Hepatocyte (in vitro differentiated cells): Measurements from ENCODE around the gene TTC38. TPM values are rescaled to one million over a fixed set of nuclear protein-coding genes. Genes with fewer than 3 reads are reported as not detected.

Source experiments
- DNase-seq: peaks from one replicate; pipeline ENCODE4 v3.0.0-alpha.2; 2016; ENCODE audit warnings: low spot score
- H2AFZ ChIP-seq: fragments of 200-600 bp; sonication (generic); 2 replicates; pipeline ENCODE4 v1.6.0; 2016; ENCODE audit warnings: antibody characterized with exemption, mild to moderate bottlenecking
- H3K27ac ChIP-seq: fragments of 200-600 bp; sonication (generic); 2 replicates; pipeline ENCODE4 v1.5.1; 2016; ENCODE audit warnings: mild to moderate bottlenecking
- H3K27me3 ChIP-seq: fragments of 200-600 bp; sonication (generic); 2 replicates; pipeline ENCODE4 v1.6.1; 2016
- H3K36me3 ChIP-seq: fragments of 200-600 bp; sonication (generic); replicated peaks from 2 replicates; pipeline ENCODE4 v1.5.1; 2016; ENCODE audit warnings: low read depth; ENCODE audit not compliant: insufficient read depth
- H3K4me1 ChIP-seq: fragments of 200-600 bp; sonication (generic); 2 replicates; pipeline ENCODE4 v1.5.1; 2016; ENCODE audit warnings: mild to moderate bottlenecking, moderate library complexity; ENCODE audit not compliant: insufficient read depth
- H3K4me2 ChIP-seq: fragments of 200-600 bp; sonication (generic); 2 replicates; pipeline ENCODE4 v1.6.0; 2016
- H3K4me3 ChIP-seq: fragments of 200-600 bp; sonication (generic); 2 replicates; pipeline ENCODE4 v1.5.1; 2016; ENCODE audit warnings: mild to moderate bottlenecking
- H3K79me2 ChIP-seq: fragments of 200-600 bp; sonication (generic); 2 replicates; pipeline ENCODE4 v1.6.0; 2017; ENCODE audit warnings: mild to moderate bottlenecking
- H3K9me2 ChIP-seq: fragments of 200-600 bp; sonication (generic); replicated peaks from 2 replicates; pipeline ENCODE4 v1.6.0; 2017; ENCODE audit warnings: mild to moderate bottlenecking; ENCODE audit not compliant: insufficient read depth
- H3K9me3 ChIP-seq: fragments of 200-600 bp; sonication (generic); 2 replicates; pipeline ENCODE4 v1.5.1; 2016; ENCODE audit warnings: low read depth, mild to moderate bottlenecking
- H4K20me1 ChIP-seq: fragments of 200-600 bp; sonication (generic); 2 replicates; pipeline ENCODE4 v1.6.0; 2016; ENCODE audit warnings: mild to moderate bottlenecking; ENCODE audit not compliant: insufficient read depth, poor library complexity, severe bottlenecking
- EZH2 ChIP-seq: fragments of 200-600 bp; sonication (generic); IDR thresholded peaks from 2 replicates; pipeline ENCODE4 v1.6.1; 2016; ENCODE audit warnings: antibody characterized with exemption, mild to moderate bottlenecking, borderline replicate concordance
- EZH2phosphoT487 ChIP-seq: fragments of 200-600 bp; sonication (generic); IDR thresholded peaks from one replicate; pipeline ENCODE4 v1.6.1; 2018; ENCODE audit warnings: antibody characterized with exemption, mild to moderate bottlenecking, low read depth, moderate library complexity; ENCODE audit not compliant: unreplicated experiment, severe bottlenecking
- WGBS: methylation state at CpG from one replicate; pipeline ENCODE4 v1.1.6; 2016; ENCODE audit warnings: low lambda C conversion rate; ENCODE audit errors: missing lambda C conversion rate; 5-methylcytosine and 5-hydroxymethylcytosine counted together
- polyA plus RNA-seq: library from polyadenylated mRNA; unstranded; fragments of >200 nt; fragmentation: Nextera tagmentation; extraction: Ambion mirVana; gene quantifications from 2 replicates; pipeline ENCODE4 v1.2.1, GENCODE V29; 2016
- total RNA-seq: library from RNA; depleted of rRNA; stranded (reverse); fragments of >200 nt; gene quantifications from 2 replicates; pipeline ENCODE4 v1.2.3, GENCODE V29; 2014
- TF ChIP-seq, protein P1 (sequence below): fragments of 200-600 bp; sonication (generic); IDR thresholded peaks from 2 replicates; pipeline ENCODE4 v1.5.1; 2016; ENCODE audit warnings: antibody characterized with exemption, mild to moderate bottlenecking; ENCODE audit not compliant: poor library complexity

TTC38 gene
- total and polyA plus RNA-seq, 2 experiments from 2014 or later = 48.3 to 85.8 TPM

DNA sequence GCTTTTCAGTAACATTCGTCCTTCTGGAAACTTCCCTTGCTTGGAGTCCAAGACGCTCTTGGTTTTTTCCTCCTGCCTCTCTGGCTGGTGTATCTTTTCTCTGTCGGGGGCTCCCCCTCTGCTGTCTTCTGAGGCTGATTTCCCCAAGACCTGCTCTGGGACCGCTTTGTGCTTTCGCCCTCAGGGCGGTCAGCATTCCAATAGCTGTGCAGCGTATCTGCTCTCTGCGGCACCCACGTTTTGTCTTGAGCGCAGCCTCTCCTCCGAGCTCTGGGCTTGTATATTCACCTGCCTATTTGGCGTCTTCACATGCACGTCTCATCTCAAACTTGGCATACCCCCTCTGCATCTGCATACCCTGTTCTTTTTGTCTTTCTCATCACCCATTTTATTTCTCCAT lies 31.3 kb downstream of the TTC38 start:
- 97% methylated on average over 13 of the region's 13 CpGs for WGBS
- DNase-seq = no peak
- no peak for TF ChIP-seq EZH2phosphoT487
- H3K79me2 ChIP-seq = peaks cover 44% of the 10 kb centered on the region
- H3K9me2 ChIP-seq = no peaks in the 10 kb centered on the region
- H3K4me3 ChIP-seq = no peak overlapping the region
- H3K36me3 ChIP-seq = no peaks in the 10 kb centered on the region
- H3K4me2 ChIP-seq = no peak overlapping the region
- no peaks in the 10 kb centered on the region for H4K20me1 ChIP-seq
- H3K4me1 ChIP-seq = peaks cover 8% of the 10 kb centered on the region
- no peak overlapping the region for H2AFZ ChIP-seq
- H3K27me3 ChIP-seq = no peaks in the 10 kb centered on the region
- H3K27ac ChIP-seq = no peak overlapping the region
- H3K9me3 ChIP-seq = no peaks in the 10 kb centered on the region

- 94% methylated on average over 7 of the region's 7 CpGs for WGBS
These were observed 32.7 kb downstream of the TTC38 start for GRCh38 chr22:46300491-46300890.

GRCh38 chr22:46303347-46303965 lies 35.6 kb downstream of the TTC38 start:
- Histone ChIP-seq H3K36me3 (no peaks in the 10 kb centered on the region), H3K79me2 (peaks cover 71% of the 10 kb centered on the region), H3K9me2 (no peaks in the 10 kb centered on the region), H3K9me3 (no peaks in the 10 kb centered on the region), H3K4me2 (no peak overlapping the region), H3K4me3 (no peak overlapping the region), H2AFZ (no peak overlapping the region), H3K27ac (no peak overlapping the region), H4K20me1 (no peaks in the 10 kb centered on the region), H3K27me3 (no peaks in the 10 kb centered on the region), H3K4me1 (no peaks in the 10 kb centered on the region)
- TF ChIP-seq EZH2phosphoT487 (no peak), EZH2 (no peak)
- TF ChIP-seq, protein P1, sequence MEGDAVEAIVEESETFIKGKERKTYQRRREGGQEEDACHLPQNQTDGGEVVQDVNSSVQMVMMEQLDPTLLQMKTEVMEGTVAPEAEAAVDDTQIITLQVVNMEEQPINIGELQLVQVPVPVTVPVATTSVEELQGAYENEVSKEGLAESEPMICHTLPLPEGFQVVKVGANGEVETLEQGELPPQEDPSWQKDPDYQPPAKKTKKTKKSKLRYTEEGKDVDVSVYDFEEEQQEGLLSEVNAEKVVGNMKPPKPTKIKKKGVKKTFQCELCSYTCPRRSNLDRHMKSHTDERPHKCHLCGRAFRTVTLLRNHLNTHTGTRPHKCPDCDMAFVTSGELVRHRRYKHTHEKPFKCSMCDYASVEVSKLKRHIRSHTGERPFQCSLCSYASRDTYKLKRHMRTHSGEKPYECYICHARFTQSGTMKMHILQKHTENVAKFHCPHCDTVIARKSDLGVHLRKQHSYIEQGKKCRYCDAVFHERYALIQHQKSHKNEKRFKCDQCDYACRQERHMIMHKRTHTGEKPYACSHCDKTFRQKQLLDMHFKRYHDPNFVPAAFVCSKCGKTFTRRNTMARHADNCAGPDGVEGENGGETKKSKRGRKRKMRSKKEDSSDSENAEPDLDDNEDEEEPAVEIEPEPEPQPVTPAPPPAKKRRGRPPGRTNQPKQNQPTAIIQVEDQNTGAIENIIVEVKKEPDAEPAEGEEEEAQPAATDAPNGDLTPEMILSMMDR = no peak
- DNase-seq = no peak
- WGBS = 94% methylated on average over 7 of the region's 7 CpGs

More at GRCh38 chr22:46300491-46300890, 32.7 kb downstream of the TTC38 start:
- no peak for DNase-seq
- Histone ChIP-seq H3K79me2 (peaks cover 56% of the 10 kb centered on the region), H3K27ac (no peak overlapping the region), H3K4me1 (peaks cover 6% of the 10 kb centered on the region), H3K27me3 (no peaks in the 10 kb centered on the region), H3K36me3 (no peaks in the 10 kb centered on the region), H2AFZ (no peak overlapping the region), H4K20me1 (no peaks in the 10 kb centered on the region), H3K4me2 (no peak overlapping the region), H3K9me3 (no peaks in the 10 kb centered on the region), H3K4me3 (no peak overlapping the region), H3K9me2 (no peaks in the 10 kb centered on the region)
- TF ChIP-seq EZH2 (no peak), EZH2phosphoT487 (no peak)
- TF ChIP-seq, protein P1 = no peak

DNA sequence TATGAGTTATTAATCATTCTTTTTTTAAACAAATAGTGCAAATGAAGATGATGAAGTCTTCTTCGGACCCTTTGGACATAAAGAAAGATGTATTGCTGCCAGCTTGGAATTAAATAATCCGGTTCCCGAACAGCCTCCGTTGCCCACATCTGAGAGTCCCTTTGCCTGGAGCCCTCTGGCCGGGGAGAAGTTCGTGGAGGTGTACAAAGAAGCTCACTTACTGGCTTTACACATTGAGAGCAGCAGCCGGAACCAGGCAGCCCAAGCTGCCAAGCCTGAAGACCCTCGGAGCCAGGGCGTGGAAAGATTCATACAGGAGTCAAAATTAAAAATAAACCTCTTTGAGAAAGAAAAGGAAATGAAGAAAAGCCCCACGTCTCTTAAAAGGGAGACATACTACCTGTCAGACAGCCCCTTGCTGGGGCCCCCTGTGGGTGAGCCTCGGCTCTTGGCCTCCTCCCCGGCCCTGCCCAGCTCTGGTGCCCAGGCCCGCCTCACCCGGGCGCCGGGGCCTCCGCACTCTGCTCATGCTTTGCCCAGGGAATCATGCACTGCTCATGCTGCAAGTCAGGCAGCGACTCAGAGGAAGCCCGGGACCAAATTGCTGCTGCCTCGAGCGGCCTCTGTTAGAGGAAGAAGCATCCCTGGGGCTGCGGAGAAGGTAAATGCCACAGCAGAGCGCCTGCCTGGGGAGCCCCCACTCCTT lies 40.6 kb downstream of the TTC38 start:
- Histone ChIP-seq H3K4me2 (no peak overlapping the region), H3K9me3 (no peaks in the 10 kb centered on the region), H4K20me1 (no peaks in the 10 kb centered on the region), H3K27ac (no peak overlapping the region), H3K27me3 (no peaks in the 10 kb centered on the region), H3K36me3 (no peaks in the 10 kb centered on the region), H3K4me3 (no peak overlapping the region), H3K79me2 (peaks cover 41% of the 10 kb centered on the region), H2AFZ (no peak overlapping the region), H3K4me1 (no peaks in the 10 kb centered on the region), H3K9me2 (no peaks in the 10 kb centered on the region)
- TF ChIP-seq, protein P1 = no peak
- TF ChIP-seq EZH2phosphoT487 (no peak), EZH2 (no peak)
- WGBS = 97% methylated on average over 23 of the region's 23 CpGs
- DNase-seq = no peak
